ENCODE results near the gene SMIM1.

- TF ChIP-seq POLR2A (IDR thresholded peaks at IDR 0.05; ENCODE audit: low read depth, low read length) (no peak), EZH2 (IDR thresholded peaks at IDR 0.05; ENCODE audit: borderline replicate concordance, low read depth, low read length, severe bottlenecking) (no peak)
These were observed 27.6 kb downstream of the SMIM1 start for GRCh38 chr1:3799976-3800685.

Data from endothelial cell of umbilical vein (primary cell).